ENCODE results near the gene ASXL3. TPM values are rescaled to one million over a fixed set of nuclear protein-coding genes. Genes with fewer than 3 reads are reported as not detected.

Gene ASXL3
- 2.5 TPM for polyA plus RNA-seq (2013, experiment 1 of 2)
- 4.5 TPM for polyA plus RNA-seq (2013, experiment 2 of 2)

GRCh38 chr18:33577685-33578517 is at the start of gene ASXL3:
Gene ASXL3, plus strand, starts transcription at chr18:33578219. Its CDS starts 413 bp downstream, at chr18:33578632.
- Histone ChIP-seq H3K9ac (ENCODE audit: low read depth, low read length) (peak within 1 kb of the TSS; percentile 58), H3K4me1 (ENCODE audit: insufficient read depth, low read length) (peaks cover 32% of the 10 kb centered on the region), H3K36me3 (ENCODE audit: insufficient read depth, low read length) (no peaks in the 10 kb centered on the region), H3K4me3 (ENCODE audit: low read length) (peak within 1 kb of the TSS; percentile 70), H3K9me3 (ENCODE audit: insufficient read depth, low read depth, low read length) (no peaks in the 10 kb centered on the region), H3K27ac (ENCODE audit: low read depth, low read length) (no peak within 1 kb of the TSS), H3K27me3 (ENCODE audit: insufficient read depth, low read length) (peaks cover 50% of the 10 kb centered on the region)
- WGBS, result 2% methylated on average over 66 of the region's 103 CpGs

DNA sequence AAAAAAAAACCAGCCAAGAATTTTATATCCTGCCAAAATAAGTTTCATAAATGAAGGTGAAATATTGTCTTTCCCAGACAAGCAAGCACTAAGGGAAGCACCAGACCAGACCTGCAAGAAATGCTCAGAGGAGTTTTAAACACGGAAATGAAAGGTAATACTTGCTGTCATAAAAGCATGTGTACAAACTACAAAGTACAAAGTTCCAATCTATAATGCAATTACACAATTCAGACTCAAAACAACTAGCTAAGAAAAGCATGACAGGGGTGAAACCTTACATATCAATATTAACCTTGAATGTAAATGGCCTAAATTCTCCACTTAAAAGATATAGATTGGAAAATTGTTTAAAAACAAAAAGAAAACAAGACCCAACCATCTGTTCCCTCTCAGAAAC is 45.0 kb upstream of the ASXL3 start:
- WGBS, result 100% methylated on average over 1 of the region's 1 CpG

GRCh38 chr18:33536904-33537303 is 41.1 kb upstream of the ASXL3 start:
- no peaks in the 10 kb centered on the region for H3K9me3 ChIP-seq (ENCODE audit: insufficient read depth, low read depth, low read length)
- H3K4me1 ChIP-seq (ENCODE audit: insufficient read depth, low read length), result no peaks in the 10 kb centered on the region
- H3K36me3 ChIP-seq (ENCODE audit: insufficient read depth, low read length), result no peaks in the 10 kb centered on the region
- H3K27ac ChIP-seq (ENCODE audit: low read depth, low read length), result no peak overlapping the region
- no peak overlapping the region for H3K9ac ChIP-seq (ENCODE audit: low read depth, low read length)
- 80% methylated on average over 1 of the region's 1 CpG for WGBS
- H3K4me3 ChIP-seq (ENCODE audit: low read length), result no peak overlapping the region
- no peaks in the 10 kb centered on the region for H3K27me3 ChIP-seq (ENCODE audit: insufficient read depth, low read length)

More for the DNA sequence above, 45.0 kb upstream of the ASXL3 start:
- no peak overlapping the region for H3K9ac ChIP-seq (ENCODE audit: low read depth, low read length)
- no peak overlapping the region for H3K4me3 ChIP-seq (ENCODE audit: low read length)
- H3K27ac ChIP-seq (ENCODE audit: low read depth, low read length), result no peak overlapping the region
- no peaks in the 10 kb centered on the region for H3K9me3 ChIP-seq (ENCODE audit: insufficient read depth, low read depth, low read length)
- no peaks in the 10 kb centered on the region for H3K4me1 ChIP-seq (ENCODE audit: insufficient read depth, low read length)
- no peaks in the 10 kb centered on the region for H3K36me3 ChIP-seq (ENCODE audit: insufficient read depth, low read length)
- H3K27me3 ChIP-seq (ENCODE audit: insufficient read depth, low read length), result no peaks in the 10 kb centered on the region

- Histone ChIP-seq H3K9me3 (ENCODE audit: insufficient read depth, low read depth, low read length) (no peaks in the 10 kb centered on the region), H3K9ac (ENCODE audit: low read depth, low read length) (no peak overlapping the region), H3K27ac (ENCODE audit: low read depth, low read length) (no peak overlapping the region), H3K27me3 (ENCODE audit: insufficient read depth, low read length) (no peaks in the 10 kb centered on the region), H3K4me1 (ENCODE audit: insufficient read depth, low read length) (peaks cover 3% of the 10 kb centered on the region; the same call in 1 of the 2 replicates), H3K36me3 (ENCODE audit: insufficient read depth, low read length) (no peaks in the 10 kb centered on the region), H3K4me3 (ENCODE audit: low read length) (no peak overlapping the region)
- 95% methylated on average over 5 of the region's 6 CpGs for WGBS
Measured at GRCh38 chr18:33538418-33539042, 39.5 kb upstream of the ASXL3 start.

DNA sequence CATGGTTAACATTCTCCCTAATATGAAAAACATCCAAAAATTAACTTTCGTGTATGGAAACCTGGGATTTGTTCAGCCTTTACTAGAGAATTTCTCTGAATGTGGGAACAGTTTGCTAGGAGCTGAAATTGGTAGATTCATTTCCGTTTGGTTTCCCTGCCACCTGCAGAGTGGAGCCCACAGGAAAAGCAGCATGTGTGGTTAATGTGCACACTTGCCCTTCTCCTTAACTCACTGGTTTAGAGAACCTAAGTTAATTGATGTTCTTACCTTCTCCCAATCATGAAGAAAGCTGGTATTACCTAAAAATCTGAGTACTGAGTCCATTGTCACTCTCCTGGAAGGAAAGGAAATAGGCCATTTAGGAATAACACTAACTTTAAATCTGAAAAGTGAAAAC is 37.6 kb upstream of the ASXL3 start:
- H3K36me3 ChIP-seq (ENCODE audit: insufficient read depth, low read length), result no peaks in the 10 kb centered on the region
- no peaks in the 10 kb centered on the region for H3K9me3 ChIP-seq (ENCODE audit: insufficient read depth, low read depth, low read length)
- H3K4me3 ChIP-seq (ENCODE audit: low read length), result no peak overlapping the region
- no peaks in the 10 kb centered on the region for H3K27me3 ChIP-seq (ENCODE audit: insufficient read depth, low read length)
- WGBS, result 77% methylated on average over 2 of the region's 2 CpGs
- H3K27ac ChIP-seq (ENCODE audit: low read depth, low read length), result no peak overlapping the region
- H3K4me1 ChIP-seq (ENCODE audit: insufficient read depth, low read length), result peaks cover 6% of the 10 kb centered on the region; the same call in 1 of the 2 replicates
- no peak overlapping the region for H3K9ac ChIP-seq (ENCODE audit: low read depth, low read length)

DNA sequence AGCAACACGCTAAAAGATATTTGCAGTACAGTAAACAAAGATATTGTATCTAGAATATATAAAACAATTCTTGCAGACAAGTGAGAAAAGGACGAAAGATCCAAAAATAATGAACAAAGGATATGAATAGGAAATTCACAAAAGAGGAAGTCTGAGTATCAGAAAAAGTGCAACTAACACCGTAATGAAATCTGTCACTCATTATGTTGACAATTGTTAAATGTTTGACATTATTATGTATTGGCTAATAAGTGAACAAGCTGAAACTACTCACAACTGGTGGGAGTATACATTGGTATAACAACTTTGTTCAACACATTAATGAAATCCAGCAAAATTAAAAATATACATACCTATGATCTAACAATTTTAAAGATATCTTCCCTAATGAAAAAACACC is 36.7 kb upstream of the ASXL3 start:
- Histone ChIP-seq H3K4me1 (ENCODE audit: insufficient read depth, low read length) (peaks cover 6% of the 10 kb centered on the region; the same call in 1 of the 2 replicates), H3K9ac (ENCODE audit: low read depth, low read length) (no peak overlapping the region), H3K9me3 (ENCODE audit: insufficient read depth, low read depth, low read length) (no peaks in the 10 kb centered on the region), H3K36me3 (ENCODE audit: insufficient read depth, low read length) (no peaks in the 10 kb centered on the region), H3K27ac (ENCODE audit: low read depth, low read length) (no peak overlapping the region), H3K27me3 (ENCODE audit: insufficient read depth, low read length) (no peaks in the 10 kb centered on the region), H3K4me3 (ENCODE audit: low read length) (no peak overlapping the region)
- WGBS, result 97% methylated on average over 2 of the region's 3 CpGs

GRCh38 chr18:33556846-33557245 is 21.2 kb upstream of the ASXL3 start:
- Histone ChIP-seq H3K4me3 (ENCODE audit: low read length) (no peak overlapping the region), H3K9ac (ENCODE audit: low read depth, low read length) (no peak overlapping the region), H3K4me1 (ENCODE audit: insufficient read depth, low read length) (no peaks in the 10 kb centered on the region), H3K9me3 (ENCODE audit: insufficient read depth, low read depth, low read length) (no peaks in the 10 kb centered on the region), H3K27me3 (ENCODE audit: insufficient read depth, low read length) (no peaks in the 10 kb centered on the region), H3K27ac (ENCODE audit: low read depth, low read length) (no peak overlapping the region), H3K36me3 (ENCODE audit: insufficient read depth, low read length) (no peaks in the 10 kb centered on the region)
- 96% methylated on average over 2 of the region's 2 CpGs for WGBS

- 100% methylated on average over 2 of the region's 3 CpGs for WGBS
- H3K27me3 ChIP-seq (ENCODE audit: insufficient read depth, low read length), result no peaks in the 10 kb centered on the region
- H3K27ac ChIP-seq (ENCODE audit: low read depth, low read length), result no peak overlapping the region
- no peak overlapping the region for H3K9ac ChIP-seq (ENCODE audit: low read depth, low read length)
- H3K36me3 ChIP-seq (ENCODE audit: insufficient read depth, low read length), result no peaks in the 10 kb centered on the region
- H3K4me1 ChIP-seq (ENCODE audit: insufficient read depth, low read length), result no peaks in the 10 kb centered on the region
- H3K4me3 ChIP-seq (ENCODE audit: low read length), result no peak overlapping the region
- H3K9me3 ChIP-seq (ENCODE audit: insufficient read depth, low read depth, low read length), result no peaks in the 10 kb centered on the region
Measured at GRCh38 chr18:33557706-33558105, 20.3 kb upstream of the ASXL3 start.

- Histone ChIP-seq H3K4me3 (ENCODE audit: low read length) (no peak overlapping the region), H3K27ac (ENCODE audit: low read depth, low read length) (no peak overlapping the region), H3K9me3 (ENCODE audit: insufficient read depth, low read depth, low read length) (no peaks in the 10 kb centered on the region), H3K9ac (ENCODE audit: low read depth, low read length) (no peak overlapping the region), H3K4me1 (ENCODE audit: insufficient read depth, low read length) (no peaks in the 10 kb centered on the region), H3K27me3 (ENCODE audit: insufficient read depth, low read length) (no peaks in the 10 kb centered on the region), H3K36me3 (ENCODE audit: insufficient read depth, low read length) (no peaks in the 10 kb centered on the region)
- WGBS, result 93% methylated on average over 1 of the region's 1 CpG
Measured at GRCh38 chr18:33558529-33558928, 19.5 kb upstream of the ASXL3 start.

DNA sequence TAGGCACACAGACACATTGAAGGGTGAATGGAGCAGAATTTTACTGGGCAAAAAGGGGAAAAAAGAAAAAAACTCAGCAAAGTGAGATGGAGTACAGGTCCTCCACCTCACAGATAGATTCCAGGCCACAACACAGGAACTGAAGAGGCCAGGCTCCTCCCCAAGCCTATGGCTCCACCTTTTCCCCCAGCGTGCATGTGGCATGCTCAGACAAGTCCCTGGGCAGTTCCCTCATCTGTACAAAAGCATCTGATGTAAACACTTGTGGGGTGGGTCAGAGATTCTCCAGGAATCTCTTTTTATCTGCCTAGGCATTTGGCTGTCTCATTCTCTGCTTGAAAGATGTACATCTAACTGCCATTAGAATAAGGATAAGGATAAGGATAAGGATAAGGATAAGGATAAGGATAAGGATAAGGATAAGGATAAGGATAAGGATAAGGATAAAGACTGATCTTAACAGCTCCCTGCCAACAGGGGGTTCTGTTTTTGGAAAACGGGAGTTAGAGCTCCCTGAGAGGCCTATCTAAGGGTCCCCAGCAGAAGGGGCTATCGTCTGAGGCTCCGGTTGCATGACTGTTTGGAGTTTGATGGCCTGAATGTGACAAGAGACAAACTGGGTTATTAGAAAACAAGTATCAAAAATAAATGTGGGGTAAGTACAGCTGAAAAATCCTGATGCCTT is 17.2 kb upstream of the ASXL3 start:
- no peak overlapping the region for H3K4me3 ChIP-seq (ENCODE audit: low read length)
- no peaks in the 10 kb centered on the region for H3K36me3 ChIP-seq (ENCODE audit: insufficient read depth, low read length)
- H3K4me1 ChIP-seq (ENCODE audit: insufficient read depth, low read length), result no peaks in the 10 kb centered on the region
- no peak overlapping the region for H3K9ac ChIP-seq (ENCODE audit: low read depth, low read length)
- H3K27ac ChIP-seq (ENCODE audit: low read depth, low read length), result no peak overlapping the region
- H3K9me3 ChIP-seq (ENCODE audit: insufficient read depth, low read depth, low read length), result no peaks in the 10 kb centered on the region
- H3K27me3 ChIP-seq (ENCODE audit: insufficient read depth, low read length), result no peaks in the 10 kb centered on the region
- WGBS, result 70% methylated on average over 4 of the region's 4 CpGs

DNA sequence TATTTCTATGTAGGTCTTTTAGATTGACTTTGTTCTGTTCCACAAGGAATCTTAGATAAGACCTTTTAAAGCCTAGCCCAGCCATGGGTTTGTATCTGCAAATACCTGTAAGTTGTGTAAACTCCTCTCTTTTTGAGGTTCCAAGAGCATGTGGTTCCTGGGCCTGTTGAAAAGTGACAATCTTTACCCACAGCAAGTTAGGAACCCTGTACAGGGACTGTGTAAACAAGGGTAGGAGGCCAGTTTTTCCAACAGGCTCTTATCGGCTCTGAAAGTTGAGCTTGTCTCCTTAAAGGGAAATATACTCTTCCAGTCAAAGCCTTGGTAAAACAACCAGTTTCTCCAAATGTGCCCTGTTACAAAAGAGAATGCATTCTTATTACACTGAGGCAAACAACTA is 15.3 kb upstream of the ASXL3 start:
- Histone ChIP-seq H3K9me3 (ENCODE audit: insufficient read depth, low read depth, low read length) (peaks cover 9% of the 10 kb centered on the region; the same call in 1 of the 2 replicates), H3K27me3 (ENCODE audit: insufficient read depth, low read length) (no peaks in the 10 kb centered on the region), H3K4me3 (ENCODE audit: low read length) (no peak overlapping the region), H3K36me3 (ENCODE audit: insufficient read depth, low read length) (no peaks in the 10 kb centered on the region), H3K4me1 (ENCODE audit: insufficient read depth, low read length) (no peaks in the 10 kb centered on the region), H3K27ac (ENCODE audit: low read depth, low read length) (no peak overlapping the region), H3K9ac (ENCODE audit: low read depth, low read length) (no peak overlapping the region)
- 91% methylated on average over 1 of the region's 1 CpG for WGBS
